Mesenchymal stem cell (in vitro differentiated cells and primary cell): ENCODE measurements around the gene PARK7.

Source experiments
- DNase-seq: peaks from one replicate; pipeline ENCODE4 v3.0.0-alpha.2; 2013
- H2AFZ ChIP-seq: one replicate; pipeline ENCODE4 v1.6.1; 2013; ENCODE audit warnings: low read depth, mild to moderate bottlenecking, control low read depth, inconsistent platforms, low read length, moderate library complexity
- H2AK5ac ChIP-seq: 2 replicates; pipeline ENCODE4 v1.6.1; 2013; ENCODE audit warnings: low read length, moderate library complexity, mild to moderate bottlenecking, inconsistent platforms; ENCODE audit not compliant: severe bottlenecking
- H2BK120ac ChIP-seq: one replicate; pipeline ENCODE4 v1.6.1; 2013; ENCODE audit warnings: low read depth, mild to moderate bottlenecking, inconsistent platforms, low read length, moderate library complexity
- H2BK12ac ChIP-seq, 2 experiments: one replicate each; pipeline ENCODE4 v1.6.1; 2013; ENCODE audit warnings: inconsistent platforms in 2 of 2, low read length in 2 of 2, mild to moderate bottlenecking in 2 of 2, moderate library complexity in 2 of 2, control low read depth in 1 of 2
- H2BK15ac ChIP-seq: one replicate; pipeline ENCODE4 v1.6.1; 2013; ENCODE audit warnings: mild to moderate bottlenecking, low read depth, inconsistent platforms; ENCODE audit not compliant: poor library complexity, severe bottlenecking
- H2BK5ac ChIP-seq: 2 replicates; pipeline ENCODE4 v1.6.1; 2013; ENCODE audit warnings: low read depth, mild to moderate bottlenecking, low read length, control low read depth, inconsistent platforms; ENCODE audit not compliant: poor library complexity, severe bottlenecking
- H3K14ac ChIP-seq, 2 experiments: one replicate each; pipeline ENCODE4 v1.6.1; 2013; ENCODE audit warnings: inconsistent platforms in 2 of 2, low read length in 2 of 2, control low read depth in 1 of 2, mild to moderate bottlenecking in 1 of 2, moderate library complexity in 1 of 2
- H3K18ac ChIP-seq, 2 experiments: one replicate each; pipeline ENCODE4 v1.6.1; 2013; ENCODE audit warnings: inconsistent platforms in 2 of 2, low read length in 2 of 2, control low read depth in 1 of 2, low read depth in 1 of 2, mild to moderate bottlenecking in 1 of 2
- H3K23ac ChIP-seq, 2 experiments: one replicate each; pipeline ENCODE4 v1.6.1; 2013; ENCODE audit warnings: inconsistent platforms in 2 of 2, low read length in 2 of 2, mild to moderate bottlenecking in 2 of 2, moderate library complexity in 2 of 2, control low read depth in 1 of 2
- H3K27ac ChIP-seq: 2 replicates; pipeline ENCODE4 v1.5.1; 2013; ENCODE audit warnings: mild to moderate bottlenecking, moderate library complexity, low read length, control low read depth, inconsistent platforms; ENCODE audit not compliant: poor library complexity, severe bottlenecking
- H3K27me3 ChIP-seq, 2 experiments: 2 replicates each; pipeline versions ENCODE4 v1.6.1 to v1.7.0; 2013; ENCODE audit warnings: low read length in 2 of 2, mild to moderate bottlenecking in 2 of 2, moderate library complexity in 2 of 2, control low read depth in 1 of 2, inconsistent platforms in 1 of 2; ENCODE audit not compliant: control insufficient read depth in 1 of 2, insufficient read depth in 1 of 2
- H3K36me3 ChIP-seq, 2 experiments: 2 replicates each; pipeline versions ENCODE4 v1.6.1 to v1.7.0; 2013; ENCODE audit warnings: low read length in 2 of 2, control low read depth in 1 of 2, inconsistent platforms in 1 of 2, low read depth in 1 of 2, mild to moderate bottlenecking in 1 of 2; ENCODE audit not compliant: insufficient read depth in 2 of 2, control insufficient read depth in 1 of 2
- H3K4ac ChIP-seq, 2 experiments: one replicate each; pipeline ENCODE4 v1.6.1; 2013; ENCODE audit warnings: inconsistent platforms in 2 of 2, low read length in 2 of 2, mild to moderate bottlenecking in 2 of 2, moderate library complexity in 2 of 2, control low read depth in 1 of 2, low read depth in 1 of 2
- H3K4me1 ChIP-seq: 2 replicates; pipeline ENCODE4 v1.6.1; 2013; ENCODE audit warnings: low read depth, low read length, control low read depth; ENCODE audit not compliant: control insufficient read depth, insufficient read depth
- H3K4me2 ChIP-seq: 2 replicates; pipeline ENCODE4 v1.6.1; 2013; ENCODE audit warnings: low read length, mild to moderate bottlenecking, inconsistent platforms; ENCODE audit not compliant: poor library complexity, severe bottlenecking
- H3K4me3 ChIP-seq, 2 experiments: 2 replicates each; pipeline versions ENCODE4 v1.5.1 to v1.7.0; 2013; ENCODE audit warnings: low read length in 2 of 2, mild to moderate bottlenecking in 2 of 2, control low read depth in 1 of 2, low read depth in 1 of 2; ENCODE audit not compliant: insufficient read depth in 1 of 2
- H3K79me1 ChIP-seq: replicated peaks from 2 replicates; pipeline ENCODE4 v1.6.1; 2013; ENCODE audit warnings: mild to moderate bottlenecking, control low read depth, low read length, inconsistent platforms; ENCODE audit not compliant: poor library complexity, severe bottlenecking
- H3K9ac ChIP-seq: 2 replicates; pipeline ENCODE4 v1.7.0; 2013; ENCODE audit warnings: mild to moderate bottlenecking, low read length, moderate library complexity
- H3K9me3 ChIP-seq: 2 replicates; pipeline ENCODE4 v1.7.0; 2013; ENCODE audit warnings: mild to moderate bottlenecking, low read length; ENCODE audit not compliant: control insufficient read depth
- H4K8ac ChIP-seq: one replicate; pipeline ENCODE4 v1.6.1; 2013; ENCODE audit warnings: inconsistent platforms, mild to moderate bottlenecking, low read length, moderate library complexity
- H4K91ac ChIP-seq: one replicate; pipeline ENCODE4 v1.6.1; 2013; ENCODE audit warnings: mild to moderate bottlenecking, low read length, inconsistent platforms
- WGBS: methylation state at CpG from one replicate; pipeline ENCODE4 v1.1.7; 2013; ENCODE audit warnings: mixed read lengths; 5-methylcytosine and 5-hydroxymethylcytosine counted together

Gene PARK7

GRCh38 chr1:8026153-8026975, 64.9 kb downstream of the PARK7 start, which contains the start of gene ERRFI1:
TSS of gene ERRFI1 (minus strand) at chr1:8026309. CDS start at chr1:8015619, 10,690 bp downstream.
- H4K8ac ChIP-seq, result peak within 1 kb of the TSS; percentile 98
- peaks cover 15% of the 10 kb centered on the region for H3K4me1 ChIP-seq
- H3K27me3 ChIP-seq, result no peaks in the 10 kb centered on the region
- peak within 1 kb of the TSS; percentile 98 to 100 for H2BK12ac ChIP-seq
- H3K23ac ChIP-seq, result peak within 1 kb of the TSS; percentile 7 to 99
- DNase-seq, result peak; percentile 95
- H3K4me3 ChIP-seq, result peak within 1 kb of the TSS; percentile 92 to 96
- H3K4ac ChIP-seq, result peak within 1 kb of the TSS; percentile 98 to 99
- H3K36me3 ChIP-seq, result no peaks in the 10 kb centered on the region
- no peaks in the 10 kb centered on the region for H3K9me3 ChIP-seq
- H4K91ac ChIP-seq, result peak within 1 kb of the TSS; percentile 100
- peak within 1 kb of the TSS; percentile 66 for H3K27ac ChIP-seq
- peak within 1 kb of the TSS; percentile 93 for H2BK15ac ChIP-seq
- peak within 1 kb of the TSS; percentile 74 to 99 for H3K14ac ChIP-seq
- H2AK5ac ChIP-seq, result peak within 1 kb of the TSS; percentile 98
- 5% methylated on average over 91 of the region's 98 CpGs for WGBS
- H3K4me2 ChIP-seq, result peak within 1 kb of the TSS; percentile 80
- H2BK5ac ChIP-seq, result peak within 1 kb of the TSS; percentile 97
- no peaks in the 10 kb centered on the region for H3K79me1 ChIP-seq
- H3K9ac ChIP-seq, result peak within 1 kb of the TSS; percentile 97
- H3K18ac ChIP-seq, result peak within 1 kb of the TSS; percentile 94 to 100
- no peak within 1 kb of the TSS for H2AFZ ChIP-seq
- peak within 1 kb of the TSS; percentile 98 for H2BK120ac ChIP-seq

DNA sequence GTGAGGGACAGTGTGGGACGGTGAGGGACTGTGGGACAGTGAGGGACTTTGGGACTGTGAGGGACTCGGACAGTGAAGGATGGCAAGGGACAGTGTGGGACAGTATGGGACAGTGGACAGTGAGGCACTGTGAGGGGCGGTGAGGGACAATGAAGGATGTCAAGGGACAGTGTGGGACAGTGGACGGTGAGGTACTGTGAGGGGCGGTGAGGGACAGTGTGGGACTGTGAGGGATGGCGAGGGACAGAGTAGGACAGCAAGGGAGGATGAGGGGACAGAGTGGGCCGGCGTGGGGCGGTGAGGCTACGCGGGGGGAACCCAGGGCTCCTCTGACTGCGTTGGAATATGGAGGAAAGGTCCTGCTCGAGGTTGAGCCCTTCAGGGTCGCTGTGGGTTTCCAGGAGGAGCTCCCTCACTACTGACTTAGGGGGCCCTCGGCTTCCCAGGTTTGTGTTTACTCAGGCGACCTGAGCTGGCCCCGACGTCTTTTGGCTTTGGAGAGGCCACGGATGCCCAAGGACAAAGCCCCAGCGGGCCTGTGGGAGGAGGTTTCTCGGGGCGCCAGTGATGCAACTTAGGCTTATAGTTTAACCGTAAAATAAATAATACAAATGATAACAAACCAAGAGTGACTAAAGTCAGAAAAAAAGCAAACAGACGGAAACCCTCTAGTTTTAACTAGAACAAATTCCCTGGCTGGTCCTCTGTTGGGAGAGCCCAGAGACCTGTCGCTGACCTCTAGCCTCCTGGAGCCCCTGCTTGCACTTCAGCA, 65.7 kb downstream of the PARK7 start:
- H4K8ac ChIP-seq, result peak overlapping the region; percentile 98
- H3K18ac ChIP-seq, result peak overlapping the region; percentile 74 to 100
- peak overlapping the region; percentile 98 for H2AK5ac ChIP-seq
- H3K4me3 ChIP-seq, result peak overlapping the region; percentile 33 to 88
- no peaks in the 10 kb centered on the region for H3K79me1 ChIP-seq
- H3K4me1 ChIP-seq, result peaks cover 13% of the 10 kb centered on the region
- peak overlapping the region; percentile 98 to 100 for H2BK12ac ChIP-seq
- H2AFZ ChIP-seq, result no peak overlapping the region
- peak overlapping the region; percentile 92 for H3K9ac ChIP-seq
- peak overlapping the region; percentile 98 to 99 for H3K4ac ChIP-seq
- H3K14ac ChIP-seq, result peak overlapping the region in 1 of 2 experiments; percentile 99
- peak overlapping the region in 1 of 2 experiments; percentile 19 for H3K23ac ChIP-seq
- peak; percentile 81 for DNase-seq
- peak overlapping the region; percentile 98 for H2BK120ac ChIP-seq
- 63% methylated on average over 16 of the region's 25 CpGs for WGBS
- H2BK5ac ChIP-seq, result peak overlapping the region; percentile 1
- H3K27me3 ChIP-seq, result no peaks in the 10 kb centered on the region
- no peaks in the 10 kb centered on the region for H3K9me3 ChIP-seq
- H3K36me3 ChIP-seq, result no peaks in the 10 kb centered on the region
- H3K4me2 ChIP-seq, result peak overlapping the region; percentile 61
- peak overlapping the region; percentile 100 for H4K91ac ChIP-seq
- H3K27ac ChIP-seq, result peak overlapping the region; percentile 66
- H2BK15ac ChIP-seq, result peak overlapping the region; percentile 93

DNA sequence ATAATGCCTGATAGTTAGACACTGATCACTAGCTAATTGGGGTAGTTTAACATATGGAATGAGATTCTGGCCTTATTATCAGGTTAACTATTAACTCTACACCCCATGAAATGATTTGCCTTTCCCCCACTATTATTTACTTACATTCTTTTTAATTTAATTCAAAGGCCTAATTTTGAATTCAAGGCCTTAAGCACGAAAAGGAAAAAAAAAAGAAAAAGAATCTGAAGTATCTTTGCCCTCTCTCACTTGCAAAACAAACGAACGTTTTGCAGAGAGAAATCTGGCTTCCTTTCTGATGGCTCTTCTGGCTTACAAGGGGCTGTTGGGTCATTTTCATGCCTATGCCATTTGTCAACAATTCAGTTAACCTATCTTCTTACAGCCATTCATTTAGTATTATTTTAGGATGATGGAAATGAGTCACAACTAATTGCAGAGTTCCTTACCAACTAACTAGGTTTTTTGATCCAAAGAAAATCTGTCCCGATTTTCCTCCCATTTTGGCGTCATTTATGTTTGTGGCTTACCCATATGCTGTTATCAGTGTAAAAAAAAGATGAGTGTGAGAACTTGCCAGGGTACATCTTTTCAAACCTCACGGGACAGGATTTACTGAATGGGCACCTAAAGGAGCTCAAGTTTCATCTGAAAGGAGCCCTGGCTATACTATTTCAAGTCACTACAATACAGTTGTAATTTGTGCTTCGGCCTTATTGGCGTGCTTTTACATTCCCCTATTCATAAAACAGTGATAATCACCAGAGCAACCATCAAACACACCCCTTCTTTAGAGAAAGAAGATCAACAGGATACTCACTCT, 66.4 kb downstream of the PARK7 start:
- WGBS, result 40% methylated on average over 6 of the region's 8 CpGs
- Histone ChIP-seq H3K4me1 (peaks cover 13% of the 10 kb centered on the region), H3K9me3 (no peaks in the 10 kb centered on the region), H2BK15ac (no peak overlapping the region), H3K79me1 (no peaks in the 10 kb centered on the region), H4K8ac (no peak overlapping the region), H3K4me2 (peak overlapping the region; percentile 61), H3K36me3 (no peaks in the 10 kb centered on the region), H2AFZ (no peak overlapping the region), H2BK12ac (no peak overlapping the region), H2AK5ac (no peak overlapping the region), H3K23ac (no peak overlapping the region), H3K4me3 (peak overlapping the region in 1 of 2 experiments; percentile 88), H2BK5ac (no peak overlapping the region), H4K91ac (peak overlapping the region; percentile 27), H3K9ac (peak overlapping the region; percentile 92), H3K27me3 (no peaks in the 10 kb centered on the region), H3K18ac (peak overlapping the region in 1 of 2 experiments; percentile 79), H3K4ac (no peak overlapping the region), H3K14ac (no peak overlapping the region), H2BK120ac (peak overlapping the region; percentile 98), H3K27ac (peak overlapping the region; percentile 66)
- peak; percentile 80 for DNase-seq
